ENCODE data around the gene IL17RA.

GRCh38 chr22:17109976-17110375 is 25.2 kb downstream of the IL17RA start:
- TF ChIP-seq CTCF (conservative IDR thresholded peaks at IDR 0.05) (no peak), ZFX (IDR thresholded peaks at IDR 0.05) (no peak)

Data from C4-2B (cell line).